Medulla oblongata (tissue), 1 donor: ENCODE measurements around the gene CFAP74.

Experiments used
- DNase-seq: peaks from one replicate; pipeline ENCODE4 v3.0.0-alpha.2; 2015; ENCODE audit errors: extremely low spot score

CFAP74 gene

DNA sequence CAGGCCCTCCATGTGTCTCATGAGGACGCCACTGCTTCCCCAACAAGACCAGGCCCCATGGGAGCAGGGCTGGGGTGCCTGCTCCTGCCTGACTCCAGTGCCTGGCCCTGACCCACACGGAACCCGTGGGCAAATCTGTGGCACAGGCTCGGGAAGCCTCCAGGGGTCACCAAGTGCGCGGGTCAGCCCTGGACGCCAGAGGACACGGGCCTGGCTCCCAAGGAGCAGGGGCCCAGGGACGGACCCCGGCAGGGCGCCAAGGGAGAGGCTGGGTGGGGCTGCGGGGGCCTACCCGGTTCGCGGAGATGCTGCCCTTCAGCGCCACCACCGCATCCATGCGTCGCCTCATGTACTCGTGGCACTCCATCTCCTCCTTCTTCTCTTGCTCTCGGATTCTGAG lies 31.9 kb downstream of the CFAP74 start:
- no peak for DNase-seq

DNA sequence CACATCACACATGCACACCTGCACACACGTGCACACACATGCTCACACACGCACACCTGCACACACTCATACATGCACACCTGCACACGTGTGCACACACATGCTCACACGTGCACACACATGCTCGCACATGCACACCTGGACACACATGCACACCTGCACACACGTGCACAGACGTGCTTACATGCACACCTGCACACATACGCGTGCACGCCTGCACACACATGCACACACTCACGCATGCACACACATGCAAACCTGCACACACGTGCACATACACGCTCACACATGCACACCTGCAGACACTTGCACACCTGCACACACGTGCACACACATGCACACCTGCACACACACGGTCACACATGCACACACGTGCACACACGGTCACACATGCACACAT lies 32.6 kb downstream of the CFAP74 start:
- DNase-seq = no peak

GRCh38 chr1:1969953-1970716 lies 33.5 kb downstream of the CFAP74 start:
- no peak for DNase-seq

DNA sequence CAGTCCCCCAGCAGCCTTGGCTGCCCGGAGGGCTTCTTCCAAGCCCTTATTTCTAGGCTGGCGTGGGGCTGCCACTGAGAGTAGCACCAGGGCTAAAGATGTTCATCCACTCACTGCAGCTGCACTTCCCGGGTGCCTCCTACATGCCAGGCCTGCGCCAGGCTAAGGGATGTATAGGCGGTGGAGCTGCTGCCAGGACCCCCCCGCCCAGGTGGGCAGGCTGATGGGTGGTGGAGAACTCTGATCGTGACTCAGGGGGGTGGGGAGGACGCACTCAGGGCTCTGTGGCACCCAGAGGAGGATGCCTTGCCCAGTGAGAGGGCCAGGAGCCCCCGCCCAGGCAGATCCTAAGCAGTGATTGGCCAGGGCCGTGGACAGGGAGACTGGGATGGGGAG lies 34.1 kb downstream of the CFAP74 start:
- no peak for DNase-seq

DNA sequence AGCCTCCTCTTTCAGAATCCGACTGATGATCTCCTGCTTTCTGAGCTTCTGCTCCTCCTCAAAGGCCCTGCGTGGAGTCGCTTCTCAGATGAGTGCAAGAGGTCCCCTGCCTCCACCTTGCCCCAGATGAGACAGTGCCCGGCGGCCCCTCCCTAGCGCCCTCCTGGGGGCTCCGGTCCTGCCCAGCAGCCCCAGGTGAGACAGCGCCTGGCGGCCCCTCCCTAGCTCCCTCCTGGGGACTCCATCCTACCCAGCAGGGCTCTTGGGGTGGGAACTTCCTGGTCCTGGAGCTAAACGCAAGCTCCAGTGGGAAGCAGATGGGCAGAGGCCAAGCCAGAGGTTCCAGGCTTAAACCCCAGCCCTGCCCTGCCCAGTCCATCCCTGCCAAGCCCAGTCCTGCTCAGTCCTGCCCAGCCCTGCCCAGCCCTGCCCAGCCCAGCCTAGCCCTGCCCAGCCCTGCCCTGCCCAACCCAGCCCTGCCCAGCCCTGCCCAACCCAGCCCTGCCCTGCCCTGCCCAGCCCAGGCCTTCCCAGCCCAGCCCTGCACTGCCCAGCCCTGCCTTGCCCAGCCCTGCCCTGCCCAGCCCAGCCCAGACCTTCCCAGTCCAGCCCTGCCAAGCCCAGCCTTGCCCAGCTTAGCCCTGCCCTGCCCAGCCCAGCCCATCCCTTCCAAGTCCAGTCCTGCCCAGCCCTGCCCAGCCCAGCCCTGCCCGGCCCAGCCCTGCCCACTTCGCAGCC lies 34.6 kb downstream of the CFAP74 start:
- no peak for DNase-seq

GRCh38 chr1:1967879-1968278 lies 35.7 kb downstream of the CFAP74 start:
- DNase-seq = no peak

GRCh38 chr1:1967151-1967550 lies 36.4 kb downstream of the CFAP74 start:
- DNase-seq = no peak

GRCh38 chr1:1966071-1966740 lies 37.4 kb downstream of the CFAP74 start:
- DNase-seq = peak; percentile 13

GRCh38 chr1:1965546-1965945 lies 38.0 kb downstream of the CFAP74 start:
- no peak for DNase-seq

- DNase-seq = no peak
These were observed 38.8 kb downstream of the CFAP74 start for GRCh38 chr1:1964811-1965210.

GRCh38 chr1:1963570-1963969 lies 40.0 kb downstream of the CFAP74 start:
- DNase-seq = no peak

DNA sequence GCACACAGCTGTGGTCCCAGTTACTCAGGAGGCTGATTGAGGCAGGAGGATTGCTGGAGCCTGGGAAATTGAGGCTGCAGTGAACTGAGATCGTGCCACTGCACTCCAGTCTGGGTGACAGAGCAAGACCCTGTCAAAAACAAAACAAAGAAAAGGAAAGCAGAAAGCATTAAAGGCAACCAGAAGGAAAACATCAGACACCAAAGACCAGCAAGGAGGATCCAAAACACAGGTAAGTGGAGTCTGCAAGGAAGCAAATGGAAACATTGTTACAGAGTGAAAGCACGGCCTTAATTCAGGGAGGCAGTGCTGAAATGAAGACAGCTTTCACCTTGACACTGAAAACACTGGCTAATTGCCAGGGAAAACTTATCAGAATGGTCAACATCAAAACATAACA lies 40.8 kb downstream of the CFAP74 start:
- no peak for DNase-seq

- DNase-seq = no peak
These were observed 42.9 kb downstream of the CFAP74 start for GRCh38 chr1:1960480-1961196.

- peak; percentile 61 for DNase-seq
These were observed 43.6 kb downstream of the CFAP74 start for GRCh38 chr1:1959840-1960479.

GRCh38 chr1:1959459-1959839 lies 44.1 kb downstream of the CFAP74 start:
- no peak for DNase-seq

- DNase-seq = no peak
These were observed 45.5 kb downstream of the CFAP74 start for GRCh38 chr1:1958071-1958541.

DNA sequence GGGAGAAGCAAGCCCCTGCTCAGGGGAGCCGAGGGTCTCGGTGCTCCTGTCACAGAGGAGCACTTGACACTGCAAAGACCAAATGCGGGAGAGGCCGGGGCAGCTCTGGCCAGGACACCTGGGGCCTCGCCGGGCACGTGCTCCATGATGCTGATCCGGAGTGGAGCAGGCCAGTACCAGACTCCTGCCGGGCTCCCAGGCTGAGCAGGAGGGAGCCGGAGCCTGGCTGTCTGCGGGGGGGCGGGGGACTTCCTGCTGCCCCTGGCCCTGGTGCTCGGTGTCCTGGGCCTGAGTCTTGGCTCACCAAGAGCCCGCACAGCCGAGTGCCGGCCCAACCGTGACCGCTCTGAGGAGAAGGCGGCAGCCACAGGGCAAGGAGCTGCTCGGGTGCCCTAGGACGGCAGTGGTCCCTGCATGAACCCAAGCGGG lies 46.0 kb downstream of the CFAP74 start:
- no peak for DNase-seq

DNA sequence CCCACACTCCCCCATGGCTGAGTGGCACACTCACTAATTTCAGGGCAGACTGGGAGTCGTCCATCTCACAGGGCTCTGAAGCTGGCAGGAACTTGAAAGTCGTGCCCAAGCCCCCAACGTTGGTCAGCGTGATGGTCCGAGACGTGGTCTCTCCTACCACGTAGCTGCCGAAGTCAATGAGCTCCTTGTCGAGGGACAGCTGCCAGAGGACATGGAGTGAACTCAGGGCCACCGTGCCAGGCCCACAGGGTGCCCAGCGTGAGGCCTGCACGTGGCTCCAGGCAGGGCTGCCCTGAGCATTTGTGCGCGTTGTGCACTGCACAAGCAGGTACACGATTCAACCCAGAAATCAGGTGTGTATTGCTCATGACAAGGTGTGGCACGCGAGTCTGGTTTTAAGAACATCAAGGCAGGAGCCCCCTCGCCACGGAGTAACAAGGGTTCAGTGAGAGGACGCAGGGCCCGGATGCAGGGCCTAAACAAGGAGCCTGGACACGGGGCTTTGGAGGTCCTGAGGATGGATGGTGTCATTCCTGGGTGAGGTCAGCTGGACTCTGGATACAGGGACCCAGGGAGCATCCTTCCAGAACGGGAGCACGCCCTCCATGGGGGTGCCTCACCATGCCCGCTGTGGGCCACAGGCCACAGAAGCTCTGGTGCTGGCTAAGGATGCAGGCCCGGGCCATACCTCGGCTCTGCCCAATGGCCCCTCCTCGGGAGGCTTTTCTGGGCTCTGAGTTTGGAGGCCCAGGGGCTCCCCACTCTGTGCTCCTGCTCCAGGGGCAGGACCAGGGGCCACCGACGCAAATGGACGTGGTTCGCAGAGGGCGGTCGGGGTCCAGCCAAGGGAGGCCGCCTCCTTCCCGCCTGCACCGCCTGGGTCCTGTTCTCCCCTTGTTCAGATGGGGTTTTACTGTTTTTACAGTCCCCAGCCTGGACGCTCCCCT lies 46.7 kb downstream of the CFAP74 start:
- no peak for DNase-seq

GRCh38 chr1:1956101-1956500 lies 47.5 kb downstream of the CFAP74 start:
- DNase-seq = no peak

- no peak for DNase-seq
These were observed 47.9 kb downstream of the CFAP74 start for GRCh38 chr1:1955621-1956094.
